B cell (primary cell): ENCODE results near the gene CSE1L. TPM values are rescaled to one million over a fixed set of nuclear protein-coding genes. Genes with fewer than 3 reads are reported as not detected.
A peak's percentile ranks its signal among the peaks of the same experiment; 100 is the strongest.

Experiments
- ATAC-seq: fragments of 200-7000 bp; cut with Tn5 transposase; one replicate; pipeline ENCODE4 v1.10.0; 2021; ENCODE audit warnings: low read depth, mild to moderate bottlenecking, moderate number of reproducible peaks, moderate library complexity
- CTCF ChIA-PET: fragments of 350-600 bp; sonication (Branson Sonifier 250); formaldehyde crosslinking; loops from one replicate; lab custom pipeline; 2021; ENCODE audit warnings: antibody characterized with exemption, inconsistent platforms; lab: Charles Lee
- POLR2A ChIA-PET: fragments of 350-600 bp; sonication (Branson Sonifier 250); formaldehyde crosslinking; loops from one replicate; lab custom pipeline; 2021; ENCODE audit warnings: antibody characterized with exemption; lab: Charles Lee
- DNase-seq: peaks from one replicate; pipeline ENCODE4 v3.0.0; 2013
- H2AFZ ChIP-seq: 2 replicates; pipeline ENCODE4 v1.6.1; 2012; ENCODE audit warnings: mild to moderate bottlenecking, low read depth, low read length; ENCODE audit not compliant: insufficient read depth, poor library complexity, severe bottlenecking
- H3K27ac ChIP-seq, 2 donors: 1 replicate in 1 of 2; 2 replicates in 1 of 2; pipeline ENCODE4 v1.5.1; 2012 to 2013; ENCODE audit warnings: low read length in 2 of 2, mild to moderate bottlenecking in 2 of 2, moderate library complexity in 1 of 2
- H3K27me3 ChIP-seq, 4 experiments: fragments of 200-600 bp in 1 of 4; sonication (generic) in 1 of 4; replicated peaks in 1 of 4; 1 replicate in 2 of 4; 2 replicates in 2 of 4; pipeline versions ENCODE4 v1.6.1 to v1.7.0; 2013 to 2016; ENCODE audit warnings: low read length in 3 of 4, mild to moderate bottlenecking in 2 of 4, mixed read lengths in 1 of 4, moderate library complexity in 1 of 4; ENCODE audit not compliant: insufficient read depth in 4 of 4, control insufficient read depth in 3 of 4; ENCODE audit errors: control extremely low read depth in 1 of 4
- H3K36me3 ChIP-seq, 2 experiments: replicated peaks in 1 of 2; 1 replicate in 1 of 2; 2 replicates in 1 of 2; pipeline versions ENCODE4 v1.6.1 to v1.7.1; 2013; ENCODE audit warnings: low read length in 1 of 2; ENCODE audit not compliant: insufficient read depth in 2 of 2, control insufficient read depth in 1 of 2; ENCODE audit errors: control extremely low read depth in 1 of 2, extremely low read depth in 1 of 2
- H3K4me1 ChIP-seq, 2 donors: fragments of 200-600 bp in 1 of 2; sonication (generic) in 1 of 2; 1 replicate in 1 of 2; 2 replicates in 1 of 2; pipeline versions ENCODE4 v1.5.1 to v1.6.1; 2013 to 2017; ENCODE audit warnings: low read length in 2 of 2; ENCODE audit not compliant: control insufficient read depth in 2 of 2, insufficient read depth in 2 of 2
- H3K4me2 ChIP-seq: replicated peaks from 2 replicates; pipeline ENCODE3; 2012; ENCODE audit warnings: mild to moderate bottlenecking, low read depth, low read length; ENCODE audit not compliant: poor library complexity, severe bottlenecking
- H3K4me3 ChIP-seq, 5 experiments: fragments of 200-600 bp in 1 of 5; sonication (generic) in 1 of 5; 1 replicate in 3 of 5; 2 replicates in 2 of 5; pipeline versions ENCODE4 v1.5.1 to v1.7.0; 2011 to 2016; ENCODE audit warnings: low read length in 4 of 5, mild to moderate bottlenecking in 4 of 5, low read depth in 2 of 5, control low read depth in 1 of 5, moderate library complexity in 1 of 5; ENCODE audit not compliant: insufficient read depth in 1 of 5; ENCODE audit errors: control extremely low read depth in 1 of 5, extremely low read depth in 1 of 5
- H3K79me2 ChIP-seq: fragments of 200-600 bp; sonication (generic); one replicate; pipeline ENCODE4 v1.6.0; 2016; ENCODE audit warnings: low read length; ENCODE audit not compliant: control insufficient read depth, insufficient read depth
- H3K9ac ChIP-seq: fragments of 200-600 bp; sonication (generic); 2 replicates; pipeline ENCODE4 v1.6.1; 2017; ENCODE audit warnings: mild to moderate bottlenecking, low read length, moderate library complexity
- H3K9me3 ChIP-seq, 3 donors: one replicate each; pipeline versions ENCODE4 v1.6.1 to v1.7.1; 2013; ENCODE audit warnings: low read length in 2 of 3; ENCODE audit not compliant: control insufficient read depth in 2 of 3, insufficient read depth in 1 of 3; ENCODE audit errors: control extremely low read depth in 1 of 3
- H4K20me1 ChIP-seq: 2 replicates; pipeline ENCODE4 v1.6.0; 2012; ENCODE audit warnings: mild to moderate bottlenecking, low read length; ENCODE audit not compliant: insufficient read depth, control insufficient read depth, poor library complexity, severe bottlenecking
- H3K27ac Mint-ChIP-seq: one replicate; pipeline ENCODE4 v1.8.0; 2021; ENCODE audit warnings: mixed read lengths
- H3K27me3 Mint-ChIP-seq: one replicate; pipeline ENCODE4 v1.8.0; 2021; ENCODE audit warnings: mixed read lengths
- H3K4me1 Mint-ChIP-seq: one replicate; pipeline ENCODE4 v1.8.0; 2021; ENCODE audit warnings: mixed read lengths
- H3K4me3 Mint-ChIP-seq: one replicate; pipeline ENCODE4 v1.8.0; 2021; ENCODE audit warnings: mixed read lengths
- H3K9me3 Mint-ChIP-seq: one replicate; pipeline ENCODE4 v1.8.0; 2022; ENCODE audit warnings: mixed read lengths; ENCODE audit not compliant: insufficient read depth
- CTCF ChIP-seq: fragments of 200-600 bp; IDR thresholded peaks from one replicate; pipeline ENCODE4 v1.8.0; 2022; ENCODE audit warnings: antibody characterized with exemption, mild to moderate bottlenecking
- EZH2 ChIP-seq: IDR thresholded peaks from 2 replicates; pipeline ENCODE4 v1.6.1; 2012; ENCODE audit warnings: borderline replicate concordance, low read depth, mild to moderate bottlenecking, moderate library complexity, low read length; ENCODE audit not compliant: insufficient read depth, poor library complexity, severe bottlenecking
- WGBS: methylation state at CpG from one replicate; pipeline ENCODE4 v1.1.5; 2013; ENCODE audit warnings: missing lambda C conversion rate; ENCODE audit not compliant: insufficient coverage; 5-methylcytosine and 5-hydroxymethylcytosine counted together
- intact Hi-C: fragments of 100-400 bp; cut with micrococcal nuclease; formaldehyde crosslinking; loops from one replicate; pipeline ENCODE4 v1.10.0; 2022
- polyA minus RNA-seq: library from RNA; depleted of rRNA, polyadenylated mRNA; stranded (reverse); fragments of >200 nt; gene quantifications from 2 replicates; pipeline ENCODE4 v1.2.3, GENCODE V29; 2012
- polyA plus RNA-seq: library from polyadenylated mRNA; depleted of rRNA; stranded (reverse); fragments of >200 nt; gene quantifications from 2 replicates; pipeline ENCODE4 v1.2.3, GENCODE V29; 2012
- total RNA-seq, 2 donors: library from RNA; stranded (reverse); fragments of 120-200 nt in 1 of 2; gene quantifications; 1 replicate in 1 of 2; 2 replicates in 1 of 2; pipeline versions ENCODE4 v1.2.3 to v1.2.4, GENCODE V29; 2013 to 2022

The CSE1L gene
- total RNA-seq (38.0 and 38.5 TPM in 2 replicates), polyA plus RNA-seq (7.6 and 8.9 TPM in 2 replicates), polyA minus RNA-seq (11.5 and 12.4 TPM in 2 replicates)
- total RNA-seq (2013) = 37.4 TPM

GRCh38 chr20:49046087-49046900, at the start of gene CSE1L:
Gene CSE1L (plus strand): TSS chr20:49046312. CDS start chr20:49058464, 12,152 bp downstream.
- ATAC-seq (peak; percentile 85), DNase-seq (peak; percentile 97)
- Histone ChIP-seq H4K20me1 (peaks cover 34% of the 10 kb centered on the region), H3K9ac (peak within 1 kb of the TSS; percentile 88), H3K4me1 (peaks cover 14 to 24% of the 10 kb centered on the region in 2 donors), H2AFZ (peak within 1 kb of the TSS; percentile 94), H3K27me3 (no peaks in the 10 kb centered on the region), H3K4me3 (peak within 1 kb of the TSS; percentile 83 to 100 (median 99)), H3K79me2 (peaks cover 50% of the 10 kb centered on the region), H3K36me3 (peaks cover 0 to 5% of the 10 kb centered on the region in 2 experiments), H3K27ac (peak within 1 kb of the TSS; percentile 78 to 97), H3K4me2 (peak within 1 kb of the TSS; percentile 81), H3K9me3 (no peaks in the 10 kb centered on the region)
- CTCF ChIA-PET = interaction anchor here (0.9 to 2.0 kb wide), 4 partner anchors 17 to 171 kb away, joined by 3 to 9 read pairs (median 6); partner anchors contain the start of gene STAU1
- Mint-ChIP-seq H3K27ac (peak within 1 kb of the TSS; percentile 98), H3K9me3 (no peaks in the 10 kb centered on the region), H3K27me3 (no peaks in the 10 kb centered on the region), H3K4me3 (peak within 1 kb of the TSS; percentile 96), H3K4me1 (peaks cover 28% of the 10 kb centered on the region)
- POLR2A ChIA-PET = interaction anchor here (1.0 to 1.3 kb wide), 3 partner anchors 11 to 231 kb away, joined by 3 to 4 read pairs (median 4); partner anchors contain the start of genes DDX27 and ZNFX1
- WGBS = under 1% methylated on average over 79 of the region's 80 CpGs
- TF ChIP-seq EZH2 = no peak
- no peak for TF ChIP-seq CTCF
- intact Hi-C loops = loop anchor here (1.0 to 5.0 kb wide), 5 partner anchors 125 to 1676 kb away; partner anchors contain the start of genes ARFGEF2, STAU1, UBE2V1 and ZNFX1
